WI38 (cell line): ENCODE data around the gene TPM2.

ENCODE experiments used
- H3K4me3 ChIP-seq: 2 replicates; pipeline ENCODE4 v1.5.1; 2011; ENCODE audit warnings: low read depth, mild to moderate bottlenecking, control low read depth, low read length
- CTCF ChIP-seq: IDR thresholded peaks from 2 replicates; pipeline ENCODE4 v1.5.1; 2012; ENCODE audit warnings: low read depth, mild to moderate bottlenecking, control low read depth, low read length

Gene TPM2

DNA sequence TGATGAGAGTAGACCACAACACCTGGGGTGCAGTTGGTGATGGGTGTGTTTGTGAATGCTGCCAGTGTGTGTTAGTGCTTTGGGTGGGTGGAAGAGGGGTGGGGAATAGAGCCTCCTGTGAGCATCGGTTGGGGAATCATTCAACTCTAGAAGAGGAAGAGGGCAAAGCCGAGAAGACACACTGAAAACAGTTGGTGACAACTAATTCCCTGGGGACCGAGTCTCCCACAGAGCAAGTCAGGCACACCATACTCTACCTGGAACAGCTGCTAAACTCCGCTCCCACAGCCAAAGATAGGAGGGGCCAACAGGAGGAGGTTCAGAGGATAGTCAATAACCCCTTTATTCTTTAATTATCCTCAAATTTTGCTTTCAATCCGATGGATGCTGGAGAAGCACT lies 23.2 kb downstream of the TPM2 start:
- TF ChIP-seq CTCF = no peak

DNA sequence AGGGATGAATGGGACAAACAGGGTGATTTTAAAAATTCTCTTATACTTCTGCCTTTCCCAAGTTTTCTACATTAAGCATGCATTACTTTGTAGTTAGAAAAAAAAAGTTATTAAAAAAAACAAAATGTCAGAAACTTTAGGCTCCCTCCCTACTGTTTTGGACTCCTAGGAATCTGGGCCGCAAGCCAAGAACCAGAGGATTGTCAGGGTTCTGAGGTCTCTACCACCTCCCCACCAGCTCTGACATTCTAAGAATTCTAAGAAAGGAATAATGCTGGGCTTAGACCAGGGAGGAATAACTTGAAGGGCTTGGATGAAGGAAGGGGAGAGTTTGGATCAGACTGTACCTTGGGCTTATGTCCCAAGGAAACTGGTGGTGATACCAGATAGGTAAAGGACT lies 23.7 kb downstream of the TPM2 start:
- H3K4me3 ChIP-seq = no peak overlapping the region
- TF ChIP-seq CTCF = no peak

More for the DNA sequence above, 23.2 kb downstream of the TPM2 start:
- H3K4me3 ChIP-seq = no peak overlapping the region

GRCh38 chr9:35665471-35665818 lies 24.3 kb downstream of the TPM2 start:
- TF ChIP-seq CTCF = no peak
- H3K4me3 ChIP-seq = peak overlapping the region; percentile 63

DNA sequence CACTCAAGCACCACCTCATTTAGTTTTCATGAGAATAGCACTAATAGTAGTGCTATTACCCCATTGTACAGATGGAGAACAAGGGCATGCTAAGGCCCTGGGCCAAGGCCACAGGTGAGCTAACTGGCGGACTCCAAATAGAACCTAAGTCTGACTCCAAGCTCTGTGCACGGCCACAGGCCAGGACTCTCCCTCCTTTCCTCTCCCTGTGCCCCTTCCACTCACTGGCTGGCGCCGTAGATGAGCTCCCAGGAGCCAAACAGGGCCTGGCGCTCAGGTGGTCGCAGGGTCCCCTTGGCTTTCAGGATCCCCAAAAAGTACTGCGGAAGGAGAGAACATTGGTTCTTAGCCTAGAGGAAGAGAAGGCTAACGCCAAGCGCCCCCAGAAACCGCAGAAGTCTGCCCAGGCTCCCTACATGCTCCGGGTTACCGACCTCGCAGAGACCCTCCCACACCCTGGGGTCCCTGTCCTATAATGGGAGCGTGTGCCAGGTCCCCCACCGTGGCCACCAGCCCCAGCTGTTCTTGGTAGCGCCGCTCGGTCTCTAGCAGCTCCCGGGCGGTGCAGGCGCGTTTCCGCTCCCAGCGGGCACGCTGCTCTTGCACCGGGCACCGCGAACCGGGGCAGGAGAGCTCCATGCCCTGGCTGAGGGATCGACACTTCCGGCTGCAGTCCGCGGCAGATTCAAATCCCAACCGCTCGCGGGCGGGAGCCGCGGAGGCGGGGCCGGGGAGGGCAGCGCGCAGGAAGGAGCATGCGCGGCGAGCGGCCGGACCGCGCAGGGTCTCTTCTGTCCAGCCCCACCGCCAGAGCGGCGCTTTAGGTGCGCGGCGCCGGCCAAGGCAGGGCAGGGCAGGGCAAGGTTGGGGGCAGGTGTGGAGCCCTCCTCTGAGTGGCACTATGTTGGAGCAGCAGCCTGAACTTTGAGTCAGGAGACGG lies 24.9 kb downstream of the TPM2 start, which contains the start of gene ARHGEF39:
ARHGEF39 (minus strand) TSS at position 665 of the 940 bp plus-strand sequence; CDS start at position 639, 26 bp downstream.
- peak within 1 kb of the TSS; percentile 63 for H3K4me3 ChIP-seq
- no peak for TF ChIP-seq CTCF

DNA sequence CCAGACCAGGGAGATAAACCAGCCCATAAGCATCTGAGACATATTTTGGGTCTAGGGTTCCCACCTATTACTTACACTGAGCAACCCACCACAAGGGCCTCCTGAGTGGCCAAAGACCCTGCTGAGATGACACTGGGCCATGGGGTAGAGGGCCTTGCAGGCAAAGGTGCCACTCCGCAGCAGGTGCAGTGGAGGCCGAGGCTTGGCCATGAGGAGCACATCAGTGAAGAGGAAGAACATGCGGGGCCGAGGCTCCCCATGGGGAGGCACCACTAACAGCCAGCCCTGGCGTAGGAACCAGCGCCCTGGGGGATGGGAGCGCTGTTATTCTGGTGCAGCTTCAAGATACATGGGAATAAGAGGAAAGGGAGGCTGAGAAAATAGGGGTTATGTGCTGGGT lies 27.3 kb downstream of the TPM2 start:
- no peak overlapping the region for H3K4me3 ChIP-seq
- TF ChIP-seq CTCF = no peak

DNA sequence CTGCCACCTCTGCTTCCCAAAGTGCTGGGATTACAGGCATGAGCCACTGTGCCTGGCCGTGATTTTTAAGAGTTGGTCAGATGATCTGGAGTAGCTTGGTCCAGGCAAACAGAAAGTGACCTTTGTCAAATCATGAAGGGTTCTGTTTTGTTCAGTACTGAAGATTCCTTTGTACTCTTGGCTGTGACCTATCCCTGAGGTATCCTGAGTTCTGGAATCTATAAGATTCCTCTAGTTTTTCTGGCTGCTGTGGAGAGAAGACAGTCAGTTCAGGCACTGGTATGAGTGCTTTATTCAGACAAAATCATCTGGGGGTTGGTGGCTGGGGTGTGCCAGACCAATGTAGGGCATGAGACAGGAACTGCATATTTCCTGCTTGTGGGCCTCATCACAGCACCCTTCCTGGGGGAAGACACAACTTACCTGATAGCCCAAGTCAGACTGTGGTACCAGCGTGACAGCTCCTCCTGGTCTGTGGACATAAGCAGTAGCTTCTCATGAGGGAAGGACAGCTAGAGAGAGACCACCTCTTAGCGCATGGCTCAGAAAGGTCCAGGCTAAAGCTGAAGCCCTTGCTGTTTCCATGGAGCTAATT lies 27.9 kb downstream of the TPM2 start:
- TF ChIP-seq CTCF = no peak
- H3K4me3 ChIP-seq = no peak overlapping the region

GRCh38 chr9:35660966-35661415 lies 28.7 kb downstream of the TPM2 start:
- TF ChIP-seq CTCF = peak; percentile 52
- no peak overlapping the region for H3K4me3 ChIP-seq
